Glutamatergic neuron (in vitro differentiated cells): Measurements from ENCODE around the gene SUSD2. TPM values are rescaled to one million over a fixed set of nuclear protein-coding genes. Genes with fewer than 3 reads are reported as not detected.

Experiments used
- DNase-seq: peaks from one replicate; pipeline ENCODE4 v3.0.0; 2022
- H3K27ac Mint-ChIP-seq: one replicate; pipeline ENCODE4 v1.8.0; 2020; ENCODE audit warnings: mild to moderate bottlenecking, mixed read lengths, inconsistent platforms; ENCODE audit not compliant: unreplicated experiment
- H3K27me3 Mint-ChIP-seq: one replicate; pipeline ENCODE4 v1.8.0; 2020; ENCODE audit warnings: mild to moderate bottlenecking, moderate library complexity, mixed read lengths, inconsistent platforms; ENCODE audit not compliant: unreplicated experiment
- H3K36me3 Mint-ChIP-seq: one replicate; pipeline ENCODE4 v1.8.0; 2020; ENCODE audit warnings: mild to moderate bottlenecking, mixed read lengths, inconsistent platforms; ENCODE audit not compliant: unreplicated experiment
- H3K4me1 Mint-ChIP-seq: one replicate; pipeline ENCODE4 v1.8.0; 2020; ENCODE audit warnings: mild to moderate bottlenecking, low read depth, mixed read lengths, inconsistent platforms; ENCODE audit not compliant: unreplicated experiment
- H3K4me3 Mint-ChIP-seq: one replicate; pipeline ENCODE4 v1.8.0; 2020; ENCODE audit warnings: mild to moderate bottlenecking, mixed read lengths, inconsistent platforms; ENCODE audit not compliant: unreplicated experiment
- H3K9me3 Mint-ChIP-seq: one replicate; pipeline ENCODE4 v1.8.0; 2020; ENCODE audit warnings: mild to moderate bottlenecking, moderate library complexity, mixed read lengths, inconsistent platforms; ENCODE audit not compliant: unreplicated experiment
- total RNA-seq: library from RNA; stranded (reverse); fragmentation: NEBNext Ultra II Directional; extraction: Animal tissue kit (Norgen Biotek cat#: 25700); gene quantifications from one replicate; pipeline ENCODE4 v1.2.1, GENCODE V29; 2021; ENCODE audit not compliant: unreplicated experiment
- TF ChIP-seq, protein P1 (sequence below): fragments of 200-600 bp; sonication (generic); IDR thresholded peaks from one replicate; pipeline ENCODE4 v1.5.0; 2021; ENCODE audit not compliant: partially characterized antibody, unreplicated experiment

The SUSD2 gene
- total RNA-seq, 1 donor from 2014 or later, result 123 TPM

GRCh38 chr22:24185001-24185500 lies 3.8 kb downstream of the SUSD2 start:
- H3K9me3 Mint-ChIP-seq, result peaks cover 13% of the 10 kb centered on the region
- DNase-seq, result no peak
- H3K4me1 Mint-ChIP-seq, result peaks cover 14% of the 10 kb centered on the region
- H3K27ac Mint-ChIP-seq, result no peak overlapping the region
- H3K4me3 Mint-ChIP-seq, result no peak overlapping the region
- H3K27me3 Mint-ChIP-seq, result peaks cover 12% of the 10 kb centered on the region
- TF ChIP-seq, protein P1, sequence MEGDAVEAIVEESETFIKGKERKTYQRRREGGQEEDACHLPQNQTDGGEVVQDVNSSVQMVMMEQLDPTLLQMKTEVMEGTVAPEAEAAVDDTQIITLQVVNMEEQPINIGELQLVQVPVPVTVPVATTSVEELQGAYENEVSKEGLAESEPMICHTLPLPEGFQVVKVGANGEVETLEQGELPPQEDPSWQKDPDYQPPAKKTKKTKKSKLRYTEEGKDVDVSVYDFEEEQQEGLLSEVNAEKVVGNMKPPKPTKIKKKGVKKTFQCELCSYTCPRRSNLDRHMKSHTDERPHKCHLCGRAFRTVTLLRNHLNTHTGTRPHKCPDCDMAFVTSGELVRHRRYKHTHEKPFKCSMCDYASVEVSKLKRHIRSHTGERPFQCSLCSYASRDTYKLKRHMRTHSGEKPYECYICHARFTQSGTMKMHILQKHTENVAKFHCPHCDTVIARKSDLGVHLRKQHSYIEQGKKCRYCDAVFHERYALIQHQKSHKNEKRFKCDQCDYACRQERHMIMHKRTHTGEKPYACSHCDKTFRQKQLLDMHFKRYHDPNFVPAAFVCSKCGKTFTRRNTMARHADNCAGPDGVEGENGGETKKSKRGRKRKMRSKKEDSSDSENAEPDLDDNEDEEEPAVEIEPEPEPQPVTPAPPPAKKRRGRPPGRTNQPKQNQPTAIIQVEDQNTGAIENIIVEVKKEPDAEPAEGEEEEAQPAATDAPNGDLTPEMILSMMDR, result no peak
- no peaks in the 10 kb centered on the region for H3K36me3 Mint-ChIP-seq

DNA sequence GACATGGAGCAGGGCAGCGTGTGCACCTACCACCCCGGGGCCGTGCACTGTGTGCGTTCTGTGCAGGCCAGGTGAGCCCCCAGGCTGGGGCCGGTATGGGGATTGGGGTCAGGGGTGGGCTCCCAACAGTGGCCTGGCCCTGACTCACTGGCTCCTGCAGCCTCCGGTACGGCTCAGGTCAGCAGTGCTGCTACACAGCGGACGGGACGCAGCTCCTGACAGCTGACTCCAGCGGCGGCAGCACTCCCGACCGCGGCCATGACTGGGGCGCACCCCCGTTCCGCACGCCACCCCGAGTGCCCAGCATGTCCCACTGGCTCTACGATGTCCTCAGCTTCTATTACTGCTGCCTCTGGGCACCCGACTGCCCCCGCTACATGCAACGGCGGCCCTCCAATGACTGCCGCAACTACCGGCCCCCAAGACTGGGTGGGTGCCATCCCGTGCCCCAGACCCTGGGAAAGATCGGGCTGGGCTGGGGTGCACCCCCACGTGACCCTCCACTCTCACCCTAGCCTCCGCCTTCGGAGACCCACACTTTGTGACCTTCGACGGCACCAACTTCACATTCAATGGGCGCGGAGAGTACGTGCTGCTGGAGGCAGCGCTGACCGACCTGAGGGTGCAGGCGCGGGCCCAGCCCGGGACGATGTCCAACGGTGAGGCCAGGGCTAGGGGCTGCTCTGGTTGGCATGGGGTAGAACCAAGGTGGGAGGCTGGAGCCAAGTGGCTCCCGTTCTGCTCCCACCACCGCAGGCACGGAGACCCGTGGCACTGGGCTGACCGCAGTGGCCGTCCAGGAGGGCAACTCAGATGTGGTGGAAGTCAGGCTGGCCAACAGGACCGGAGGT lies 4.4 kb downstream of the SUSD2 start:
- no peak for DNase-seq
- H3K27ac Mint-ChIP-seq, result no peak overlapping the region
- H3K9me3 Mint-ChIP-seq, result peaks cover 13% of the 10 kb centered on the region
- no peak overlapping the region for H3K4me3 Mint-ChIP-seq
- peaks cover 14% of the 10 kb centered on the region for H3K4me1 Mint-ChIP-seq
- H3K36me3 Mint-ChIP-seq, result no peaks in the 10 kb centered on the region
- TF ChIP-seq, protein P1, result no peak
- peaks cover 11% of the 10 kb centered on the region for H3K27me3 Mint-ChIP-seq

DNA sequence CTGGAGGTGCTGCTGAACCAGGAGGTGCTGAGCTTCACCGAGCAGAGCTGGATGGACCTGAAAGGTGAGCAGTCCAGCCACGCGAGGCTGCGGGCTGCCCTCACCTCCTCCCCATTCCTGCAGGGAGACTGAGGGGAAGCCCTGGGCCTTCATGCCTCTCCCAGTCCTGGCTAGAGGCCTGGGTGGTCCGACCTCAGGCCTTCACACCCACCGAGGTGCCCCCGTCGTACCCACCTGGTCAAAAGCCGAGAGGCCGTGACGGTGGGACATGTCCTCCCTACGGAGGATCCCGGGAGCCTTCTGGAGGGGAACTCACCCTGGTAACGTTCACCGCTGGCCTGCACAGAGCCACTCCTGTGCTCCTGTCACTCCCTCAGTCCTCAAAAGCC lies 5.1 kb downstream of the SUSD2 start:
- DNase-seq, result no peak
- Mint-ChIP-seq H3K4me3 (no peak overlapping the region), H3K36me3 (no peaks in the 10 kb centered on the region), H3K4me1 (peaks cover 11% of the 10 kb centered on the region), H3K27me3 (peaks cover 12% of the 10 kb centered on the region), H3K9me3 (peaks cover 12% of the 10 kb centered on the region), H3K27ac (no peak overlapping the region)
- TF ChIP-seq, protein P1, result no peak

- peaks cover 9% of the 10 kb centered on the region for H3K4me1 Mint-ChIP-seq
- no peaks in the 10 kb centered on the region for H3K36me3 Mint-ChIP-seq
- no peak for DNase-seq
- H3K27me3 Mint-ChIP-seq, result peaks cover 5% of the 10 kb centered on the region
- H3K27ac Mint-ChIP-seq, result no peak overlapping the region
- H3K4me3 Mint-ChIP-seq, result no peak overlapping the region
- TF ChIP-seq, protein P1, result no peak
- peaks cover 8% of the 10 kb centered on the region for H3K9me3 Mint-ChIP-seq
Measured at GRCh38 chr22:24186892-24187670, 5.8 kb downstream of the SUSD2 start.
